HG02610 (cell line): ENCODE results near the gene CHADL.
"Not testable (repeated sequence)": the region's sequence is repeated elsewhere in the genome, so short reads cannot be mapped to it uniquely, and the experiment has no call there.

ENCODE experiments used
- ATAC-seq: cut with Tn5 transposase; IDR thresholded peaks from one replicate; pipeline ENCODE4 v1.9.1; 2021; ENCODE audit warnings: mild to moderate bottlenecking, moderate library complexity; ENCODE audit not compliant: unreplicated experiment

Gene CHADL, protein sequence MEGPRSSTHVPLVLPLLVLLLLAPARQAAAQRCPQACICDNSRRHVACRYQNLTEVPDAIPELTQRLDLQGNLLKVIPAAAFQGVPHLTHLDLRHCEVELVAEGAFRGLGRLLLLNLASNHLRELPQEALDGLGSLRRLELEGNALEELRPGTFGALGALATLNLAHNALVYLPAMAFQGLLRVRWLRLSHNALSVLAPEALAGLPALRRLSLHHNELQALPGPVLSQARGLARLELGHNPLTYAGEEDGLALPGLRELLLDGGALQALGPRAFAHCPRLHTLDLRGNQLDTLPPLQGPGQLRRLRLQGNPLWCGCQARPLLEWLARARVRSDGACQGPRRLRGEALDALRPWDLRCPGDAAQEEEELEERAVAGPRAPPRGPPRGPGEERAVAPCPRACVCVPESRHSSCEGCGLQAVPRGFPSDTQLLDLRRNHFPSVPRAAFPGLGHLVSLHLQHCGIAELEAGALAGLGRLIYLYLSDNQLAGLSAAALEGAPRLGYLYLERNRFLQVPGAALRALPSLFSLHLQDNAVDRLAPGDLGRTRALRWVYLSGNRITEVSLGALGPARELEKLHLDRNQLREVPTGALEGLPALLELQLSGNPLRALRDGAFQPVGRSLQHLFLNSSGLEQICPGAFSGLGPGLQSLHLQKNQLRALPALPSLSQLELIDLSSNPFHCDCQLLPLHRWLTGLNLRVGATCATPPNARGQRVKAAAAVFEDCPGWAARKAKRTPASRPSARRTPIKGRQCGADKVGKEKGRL

DNA sequence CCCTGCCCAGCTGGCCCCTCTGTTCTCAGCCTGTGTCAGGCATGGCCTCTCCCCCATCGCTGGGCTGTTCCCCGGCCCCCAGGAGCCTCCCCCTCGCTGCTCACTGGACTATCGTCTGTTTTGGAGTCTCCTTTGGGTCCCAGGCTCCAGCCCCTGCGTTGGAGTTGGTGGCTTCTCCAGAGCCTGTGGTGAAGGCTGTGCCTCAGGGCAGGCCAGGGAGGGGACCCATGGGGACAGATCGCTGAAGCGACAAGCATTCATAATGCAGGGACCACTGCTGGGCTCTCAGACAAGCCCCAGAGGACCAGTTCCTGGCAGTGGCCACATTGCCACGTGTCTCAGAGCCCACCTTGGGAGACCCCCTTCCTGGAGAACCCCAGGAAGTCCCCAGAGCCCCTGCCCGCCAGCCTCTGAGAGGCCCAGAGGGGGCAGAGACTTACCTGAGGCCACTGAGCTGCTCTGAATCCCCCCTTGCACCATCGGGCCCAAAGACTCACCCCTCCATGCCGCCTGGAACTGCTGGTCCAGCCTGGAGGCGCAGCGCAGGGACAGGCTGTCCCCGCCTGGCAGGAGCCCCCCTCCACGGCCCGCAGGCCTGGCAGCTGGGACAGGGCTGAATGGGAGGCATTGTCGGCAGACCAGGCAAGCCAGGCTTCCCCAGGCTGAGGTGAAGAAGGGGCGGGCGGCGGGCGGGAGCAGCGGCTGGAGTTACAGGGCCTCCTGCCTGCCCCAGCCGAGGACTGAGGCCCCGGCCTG, at the start of gene CHADL:
Gene CHADL, minus strand, starts transcription at position 555 of the 756 bp plus-strand sequence. Its CDS starts 50 bp downstream, at position 505.
- ATAC-seq, result no peak

DNA sequence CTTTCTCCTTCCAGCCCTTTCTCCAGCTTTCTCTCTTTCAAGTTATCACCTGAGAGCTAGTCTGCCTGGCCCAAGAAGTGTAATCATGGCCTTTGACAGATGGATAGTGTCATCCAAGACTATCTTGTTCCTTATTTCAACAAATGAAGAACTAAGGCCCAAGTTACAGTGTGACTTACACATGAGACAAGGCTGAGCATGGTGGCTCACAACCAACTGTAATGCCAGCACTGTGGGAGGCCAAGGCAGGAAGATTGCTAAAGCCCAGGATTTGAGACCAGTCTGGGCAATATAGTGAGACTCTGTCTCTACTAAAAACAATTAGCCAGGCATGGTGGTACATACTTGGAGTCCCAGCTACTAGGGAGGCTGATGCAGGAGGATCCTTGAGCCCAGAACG, 48.9 kb upstream of the CHADL start:
- ATAC-seq, result no peak

DNA sequence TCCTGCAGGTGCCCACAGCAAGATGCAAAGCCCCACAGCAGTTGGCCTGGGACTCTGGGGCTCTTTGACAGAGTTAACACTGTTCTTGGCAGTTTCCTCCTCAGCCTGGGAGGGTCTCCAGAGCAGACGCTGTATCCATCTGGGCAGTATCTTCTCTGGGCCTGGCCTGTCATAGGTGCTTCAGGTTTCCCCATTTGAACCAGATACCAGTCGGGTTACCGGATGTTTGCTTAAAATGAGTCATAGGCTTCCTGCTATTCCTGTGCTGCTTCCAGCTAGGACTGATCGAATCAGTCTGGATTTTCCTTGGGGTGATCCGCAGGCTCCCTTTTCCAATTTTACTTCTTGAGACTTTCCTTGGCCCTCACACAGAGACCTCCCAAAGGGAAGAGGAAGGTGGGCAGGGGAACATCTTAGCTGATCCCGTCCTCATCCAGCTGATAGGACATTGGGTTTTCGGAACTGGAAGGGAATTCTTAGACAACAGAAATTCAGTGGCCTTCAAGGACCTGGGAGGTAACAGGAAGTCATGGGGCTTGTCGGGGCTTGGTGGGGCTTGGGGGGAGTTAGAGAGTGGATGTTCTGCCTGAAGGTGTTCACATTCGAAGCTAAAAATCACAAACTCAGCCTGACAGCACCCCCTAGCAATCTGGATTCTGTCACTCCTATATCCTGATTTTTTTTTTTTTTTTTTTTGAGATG, 47.7 kb upstream of the CHADL start:
- no peak for ATAC-seq

DNA sequence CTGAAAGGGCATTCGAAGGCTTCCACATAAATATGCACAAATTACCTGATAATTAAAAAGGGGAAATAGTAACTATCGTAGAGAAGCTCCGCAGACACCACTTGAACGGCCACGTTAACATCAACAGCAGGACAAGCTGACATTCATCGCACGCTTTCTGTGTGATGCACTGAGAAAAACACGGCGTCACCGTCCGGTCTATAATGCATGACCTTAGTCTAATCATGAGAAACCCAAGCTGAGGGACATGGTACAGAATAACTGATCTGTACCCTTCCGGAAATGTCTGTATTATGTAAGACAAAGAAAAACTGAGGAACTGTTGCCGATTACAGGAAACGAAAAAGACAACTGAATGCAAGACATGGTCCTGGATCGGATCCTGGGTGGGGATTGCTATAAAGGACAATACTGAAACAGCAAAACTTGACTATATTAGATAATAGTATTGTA, 45.9 kb upstream of the CHADL start:
- ATAC-seq, result peak; percentile 7

DNA sequence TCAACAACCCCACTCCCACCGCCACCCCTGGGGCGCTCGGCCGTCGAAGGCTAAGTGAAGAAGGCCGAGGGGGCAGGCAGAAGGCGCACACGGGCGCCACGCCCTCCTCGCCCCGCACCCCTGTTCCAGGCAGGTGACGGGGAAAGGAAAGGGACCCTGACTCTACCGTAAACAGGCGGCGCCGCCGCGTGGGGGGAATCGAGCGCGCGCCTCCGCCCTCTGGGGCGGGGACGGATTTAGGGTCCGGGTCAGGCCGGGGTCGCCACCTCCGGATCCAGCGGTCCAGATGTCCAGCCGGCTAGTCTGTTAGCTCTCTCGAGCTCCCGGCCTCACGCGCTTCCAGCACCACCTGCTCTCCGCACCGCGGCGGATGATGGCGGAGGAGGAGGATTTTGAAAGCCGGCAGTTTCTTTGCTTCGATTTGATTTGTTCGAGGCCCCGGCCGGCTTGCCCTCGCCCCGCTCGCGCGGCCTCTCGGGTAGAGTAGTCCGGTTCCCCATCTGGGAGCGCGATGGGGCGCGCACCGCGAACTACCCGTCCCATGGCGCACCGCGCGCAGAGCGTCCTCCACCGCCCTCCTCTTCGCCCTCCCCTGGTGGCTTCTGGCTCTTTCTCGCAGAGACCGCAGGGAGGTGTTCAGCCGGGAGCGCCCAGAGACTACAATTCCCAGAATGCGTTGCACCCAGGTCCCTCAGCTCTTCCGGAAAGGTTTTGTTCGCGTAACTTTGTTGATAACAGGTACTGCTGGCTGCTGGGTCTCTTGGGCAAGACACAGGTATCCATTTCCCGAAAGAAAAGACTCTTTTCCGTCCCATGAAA, 45.3 kb upstream of the CHADL start, which contains the start of gene RANGAP1:
Gene RANGAP1, minus strand, starts transcription at position 368 of the 819 bp plus-strand sequence. CDS start 5,143 bp downstream, outside the sequence.
- ATAC-seq, result peak; percentile 92

DNA sequence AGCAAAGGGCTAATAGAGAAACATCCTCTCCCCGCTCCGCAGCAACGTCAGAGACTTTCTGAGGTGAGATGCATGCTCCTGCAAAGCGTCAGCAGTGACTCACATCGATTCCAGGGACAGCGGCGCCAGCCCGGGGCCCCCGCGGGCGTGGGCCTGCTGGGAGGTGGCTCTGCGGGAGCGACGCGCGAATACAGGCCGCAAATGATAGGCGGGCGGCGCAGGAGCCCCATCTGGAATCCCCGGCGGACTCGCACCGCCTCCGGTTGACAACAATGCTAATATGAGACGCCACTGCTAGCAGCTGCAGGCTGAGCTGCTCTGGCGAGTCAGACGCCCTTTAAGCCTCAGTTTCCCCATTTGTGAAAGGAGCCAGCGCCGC, 44.7 kb upstream of the CHADL start:
- ATAC-seq, result peak; percentile 31

DNA sequence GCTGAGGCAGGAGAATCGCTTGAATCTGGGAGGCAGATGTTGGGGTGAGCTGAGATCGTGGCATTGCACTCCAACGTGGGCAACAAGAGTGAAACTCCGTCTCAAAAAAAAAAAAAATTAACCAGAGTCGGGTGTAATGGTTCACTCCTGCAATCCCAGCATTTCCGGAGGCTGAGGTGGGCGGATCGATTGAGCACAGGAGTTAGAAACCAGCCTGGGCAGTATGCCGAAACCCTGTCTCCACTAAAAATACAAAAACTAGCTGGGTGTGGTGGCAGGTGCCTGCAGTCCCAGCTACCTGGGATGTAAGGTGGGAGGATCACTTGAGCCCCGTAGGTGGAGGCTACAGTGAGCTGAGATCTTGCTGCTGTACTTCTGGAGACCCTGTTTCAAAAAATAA, 43.7 kb upstream of the CHADL start:
- ATAC-seq, result no peak

DNA sequence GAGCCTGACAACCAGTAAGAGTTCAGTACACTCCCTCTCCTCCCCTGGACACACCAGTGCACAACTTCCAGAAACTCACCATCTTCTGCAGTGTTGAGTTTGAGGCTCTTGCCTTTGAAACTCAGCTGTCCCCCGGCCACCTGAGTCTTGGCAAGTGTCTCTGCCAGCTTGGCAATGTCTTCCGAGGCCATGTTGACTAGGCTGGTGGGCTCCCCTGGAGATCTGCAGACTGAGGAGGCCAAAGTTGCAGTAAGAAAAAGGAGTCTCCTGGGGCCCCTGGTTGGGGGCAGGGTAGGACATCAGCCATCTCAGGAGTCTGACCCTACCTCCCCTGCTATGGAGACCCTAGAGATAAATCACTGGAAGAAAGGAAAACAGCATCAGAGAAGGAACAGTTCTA, 40.1 kb upstream of the CHADL start:
- no peak for ATAC-seq

DNA sequence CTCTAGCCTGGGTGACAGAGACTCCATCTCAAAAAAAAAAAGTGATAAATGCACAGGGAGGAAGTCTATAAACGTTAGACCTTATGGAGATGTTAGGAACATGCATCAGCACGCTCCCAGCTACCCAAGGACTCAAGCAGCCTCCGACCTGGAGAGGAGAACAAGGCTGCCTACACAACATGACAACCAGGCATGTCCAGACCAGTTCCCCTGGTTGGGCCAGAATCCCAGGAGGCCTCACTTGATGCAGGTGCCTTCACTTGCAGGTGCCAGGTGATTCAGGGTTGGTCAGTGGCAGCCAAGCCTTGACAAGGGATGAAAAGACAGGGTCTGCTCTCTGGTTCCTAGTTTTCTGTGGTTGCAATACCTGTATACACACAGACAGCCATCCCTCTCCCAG, 39.3 kb upstream of the CHADL start:
- ATAC-seq, result no peak

DNA sequence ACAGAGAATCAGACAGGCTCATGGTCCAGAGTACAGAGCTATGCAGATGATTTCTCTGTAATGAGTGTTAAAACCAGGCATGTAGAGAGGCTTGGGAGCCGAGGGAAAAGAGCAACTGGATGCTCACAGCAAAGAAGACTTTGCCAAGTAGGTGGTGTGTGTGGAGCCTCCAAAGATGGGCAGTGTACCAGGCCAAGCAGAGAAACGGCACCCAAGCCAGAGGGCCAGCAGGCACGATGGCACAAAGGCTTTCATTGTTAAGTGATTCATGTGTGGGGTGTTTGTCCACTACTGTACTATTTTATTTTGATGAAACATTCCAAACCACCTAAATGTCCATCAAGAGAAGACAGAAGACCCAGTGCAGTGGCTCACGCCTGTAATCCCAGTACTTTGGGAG, 34.1 kb upstream of the CHADL start:
- ATAC-seq, result no peak

DNA sequence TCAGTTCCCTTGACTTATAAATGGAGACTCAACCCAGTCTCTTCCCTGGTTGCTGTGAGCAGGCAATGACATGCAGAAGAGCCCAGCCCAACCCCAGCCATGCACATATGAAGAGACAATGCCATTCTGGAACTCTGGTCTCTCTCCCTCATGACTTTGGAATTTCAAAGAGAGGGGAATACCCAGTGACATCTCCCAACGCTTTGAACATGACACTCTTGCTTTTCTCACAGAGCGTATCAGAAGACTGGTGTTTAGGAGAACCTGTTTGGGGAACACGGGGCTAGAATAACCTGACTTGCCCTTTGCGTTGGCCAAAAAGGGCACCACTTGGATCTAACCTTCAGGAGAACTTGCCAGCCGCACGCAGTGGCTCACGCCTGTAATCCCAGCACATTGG, 32.4 kb upstream of the CHADL start:
- ATAC-seq, result no peak

DNA sequence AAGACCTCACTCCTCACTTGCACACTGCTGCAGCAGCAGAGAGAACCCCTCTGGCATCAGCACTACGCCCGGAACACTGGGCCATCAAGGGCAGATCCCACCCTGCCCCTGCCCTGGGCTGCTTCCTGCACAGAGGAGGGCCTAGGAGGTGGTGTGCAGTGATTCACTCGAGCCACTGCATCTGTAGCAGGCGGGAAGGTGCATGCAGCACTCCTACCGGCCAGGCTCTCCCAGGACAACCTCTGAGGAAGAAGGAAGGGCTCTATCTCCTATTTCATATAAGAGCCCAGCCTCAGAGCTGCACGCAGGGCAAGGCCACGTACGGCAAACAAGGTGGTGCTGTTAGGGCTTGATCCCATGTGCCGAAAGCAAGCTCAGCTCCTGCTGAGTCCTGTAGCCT, 31.1 kb upstream of the CHADL start:
- no peak for ATAC-seq

DNA sequence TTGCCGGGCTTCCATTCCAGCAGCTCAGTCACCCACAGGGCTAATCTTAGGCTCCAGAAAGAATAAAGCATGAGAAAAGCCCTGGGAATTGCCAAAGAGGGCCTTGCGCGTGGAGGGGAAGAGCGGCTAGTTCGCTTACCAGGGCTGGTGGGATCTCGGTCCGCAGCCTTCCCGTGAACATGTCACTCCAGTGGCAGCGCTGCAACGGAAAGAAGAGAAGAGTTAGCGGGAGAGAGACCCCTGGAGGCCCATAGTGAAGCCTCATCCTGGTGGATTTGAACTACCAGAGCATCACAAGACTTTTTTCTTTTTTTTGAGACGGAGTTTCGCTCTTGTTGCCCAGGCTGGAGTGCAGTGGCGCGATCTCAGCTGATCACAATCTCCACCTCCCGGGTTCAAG, 27.2 kb upstream of the CHADL start:
- no peak for ATAC-seq

DNA sequence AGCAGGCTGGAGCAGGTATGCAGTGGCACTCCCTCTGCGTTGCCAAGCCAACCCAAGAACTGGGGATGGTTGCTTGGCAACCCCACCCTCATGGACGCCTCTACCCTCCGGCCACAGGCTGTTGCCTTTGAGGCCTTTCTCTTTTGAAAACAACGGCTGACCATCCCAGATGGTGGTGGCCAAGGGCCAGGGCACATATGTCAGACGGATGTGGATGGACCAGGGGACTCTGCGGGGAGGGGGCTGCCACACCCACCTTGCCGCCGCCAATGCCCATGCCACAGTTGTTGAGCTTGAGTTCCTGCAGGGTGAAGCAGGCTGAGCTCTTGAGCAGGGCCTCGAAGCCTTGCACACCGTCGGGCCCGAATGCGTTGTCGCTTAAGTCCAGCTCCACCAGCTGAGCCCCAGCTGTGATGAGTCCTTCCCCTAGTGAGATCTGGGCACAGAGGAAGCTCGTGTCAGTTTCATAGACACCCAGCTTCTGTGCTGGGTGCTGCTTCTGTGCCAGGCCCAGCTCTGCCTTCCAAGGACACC, 23.7 kb upstream of the CHADL start:
- no peak for ATAC-seq

DNA sequence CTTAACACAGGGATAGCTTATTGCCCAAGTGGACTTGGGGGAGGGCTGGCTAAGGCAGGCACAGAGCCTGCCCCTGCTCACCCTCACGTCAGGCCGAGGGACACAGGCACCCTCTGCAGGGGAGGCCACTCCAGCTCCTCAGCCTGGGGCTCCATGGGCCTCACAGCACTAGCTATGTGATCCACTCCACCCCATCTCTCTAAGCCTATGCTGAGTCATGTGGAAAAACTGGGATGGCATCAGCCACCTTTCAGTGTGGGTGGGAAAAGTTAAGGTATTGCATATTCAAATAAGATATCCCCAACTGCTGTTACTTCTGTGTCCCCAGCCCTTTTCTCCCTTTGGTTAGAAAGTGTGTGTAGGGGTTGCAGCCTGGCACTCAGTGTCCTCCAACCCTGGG, 23.0 kb upstream of the CHADL start:
- no peak for ATAC-seq

DNA sequence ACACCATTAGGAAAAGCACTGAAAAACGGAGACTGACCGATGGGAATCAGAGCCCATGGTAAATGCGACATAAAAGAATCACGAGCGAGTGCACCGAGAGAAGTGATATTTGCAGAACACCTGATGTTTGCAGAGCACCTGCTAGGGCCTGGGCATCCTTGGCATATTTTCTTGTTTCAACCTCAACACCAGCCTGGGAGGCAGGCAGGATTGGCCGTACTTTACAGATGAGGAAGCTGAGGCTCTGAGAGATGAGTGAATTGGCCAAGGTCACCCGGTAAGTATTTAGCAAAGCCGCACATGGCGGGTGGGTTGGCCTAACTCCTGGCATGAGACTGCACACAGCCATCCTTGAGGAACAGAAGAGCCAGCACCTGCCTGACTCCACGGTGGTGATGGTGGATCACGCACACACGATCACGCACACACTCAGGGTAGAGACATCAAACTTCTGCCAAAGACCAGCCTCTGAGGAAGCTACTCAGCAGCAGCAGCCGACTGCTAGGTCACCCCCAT, 21.6 kb upstream of the CHADL start:
- no peak for ATAC-seq

DNA sequence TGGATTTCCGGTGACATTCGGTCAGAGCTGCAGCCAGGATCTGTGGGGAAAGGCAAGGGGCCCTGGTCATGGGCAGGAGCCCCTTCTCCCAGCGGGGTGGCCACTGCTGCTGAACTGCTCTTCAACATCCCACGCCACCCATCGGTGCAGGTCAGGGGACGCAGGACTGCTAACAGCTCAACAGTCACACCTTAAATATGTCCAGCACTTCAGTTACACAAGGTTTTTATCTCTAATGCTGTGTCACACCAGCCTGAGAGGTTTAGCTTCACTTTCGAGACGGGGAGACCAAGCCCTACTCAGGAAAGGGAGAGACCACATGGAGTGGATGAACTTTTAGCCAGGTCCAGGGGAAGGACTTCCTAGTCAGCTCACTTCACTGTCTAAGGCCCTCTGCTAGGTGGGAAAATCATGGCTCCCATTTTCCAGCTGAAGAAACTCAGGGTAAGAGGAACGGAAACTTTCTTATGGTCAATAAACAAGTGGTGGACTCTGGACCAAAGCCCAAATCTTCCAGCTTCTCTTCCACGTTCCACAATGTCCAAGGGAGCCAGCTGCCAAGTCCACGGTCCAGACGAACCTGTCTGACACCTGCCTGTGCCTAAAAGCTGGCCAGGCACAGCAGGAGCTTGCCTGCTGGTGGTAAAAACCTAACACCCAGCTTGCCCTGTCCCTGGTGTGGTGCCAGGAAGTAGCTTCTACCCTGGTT, 21.0 kb upstream of the CHADL start:
- ATAC-seq, result no peak

DNA sequence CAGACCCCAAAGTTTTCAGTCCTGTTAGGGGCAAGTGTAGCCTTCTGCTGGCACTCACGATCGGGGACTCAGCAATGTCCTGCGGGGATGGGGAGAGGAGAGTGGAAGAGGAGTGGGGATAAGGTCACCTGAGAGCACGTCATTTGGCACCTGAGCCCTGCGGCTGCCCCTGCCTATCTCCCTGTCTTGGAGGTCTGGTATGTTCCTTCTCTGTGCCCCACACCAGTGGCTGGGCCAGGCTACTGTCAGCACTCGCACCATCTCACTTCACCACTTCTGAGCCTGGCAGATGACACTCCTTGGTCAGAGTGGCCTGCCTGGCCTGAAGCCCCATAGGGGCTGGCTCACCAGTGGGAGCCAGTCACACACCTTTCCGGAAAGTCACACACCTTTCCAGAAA, 20.1 kb upstream of the CHADL start:
- ATAC-seq, result no peak

DNA sequence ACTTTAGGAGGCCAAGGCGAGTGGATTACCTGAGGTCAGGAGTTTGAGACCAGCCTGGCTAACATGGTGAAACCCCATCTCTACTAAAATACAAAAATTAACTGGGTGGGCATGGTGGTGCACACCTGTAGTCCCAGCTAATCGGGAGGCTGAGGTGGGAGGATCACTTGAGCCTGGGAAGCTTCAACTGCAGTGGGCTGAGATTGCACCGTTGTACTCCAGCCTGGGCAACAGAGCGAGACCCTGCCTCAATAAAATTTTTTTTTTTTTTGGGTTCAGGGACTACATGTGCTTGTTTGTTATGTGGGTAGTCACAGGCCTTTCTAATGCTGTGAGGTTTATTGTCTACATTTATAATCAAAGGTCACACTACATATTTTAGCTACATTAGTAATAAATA, 19.0 kb upstream of the CHADL start:
- ATAC-seq, result not testable (repeated sequence)
